DMS 273 (cell line): Measurements from ENCODE around the gene CREBZF.
A peak's percentile ranks its signal among the peaks of the same experiment; 100 is the strongest.
"Not testable (repeated sequence)": the region's sequence is repeated elsewhere in the genome, so short reads cannot be mapped to it uniquely, and the experiment has no call there.

Experiments used
- DNase-seq: peaks from one replicate; lab custom pipeline; 2025; ENCODE audit not compliant: unreplicated experiment; lab: John Stamatoyannopoulos, UW

CREBZF gene

GRCh38 chr11:85672105-85672902 lies 7.4 kb upstream of the CREBZF start:
- no peak for DNase-seq

GRCh38 chr11:85670949-85671663 lies 6.2 kb upstream of the CREBZF start:
- DNase-seq = not testable (repeated sequence)

- DNase-seq = no peak
Measured at GRCh38 chr11:85668157-85668556, 3.2 kb upstream of the CREBZF start.

- DNase-seq = no peak
Measured at GRCh38 chr11:85666687-85667086, 1.8 kb upstream of the CREBZF start.

- DNase-seq = no peak
Measured at GRCh38 chr11:85665733-85666132, 804 bp upstream of the CREBZF start.

GRCh38 chr11:85663753-85664614 lies 945 bp downstream of the CREBZF start:
- DNase-seq = peak; percentile 74

- peak; percentile 20 for DNase-seq
Measured at GRCh38 chr11:85663080-85663752, 1.7 kb downstream of the CREBZF start.

- no peak for DNase-seq
Measured at GRCh38 chr11:85661972-85662664, 2.8 kb downstream of the CREBZF start.

GRCh38 chr11:85658180-85658579 lies 6.7 kb downstream of the CREBZF start:
- DNase-seq = no peak

- DNase-seq = no peak
Measured at GRCh38 chr11:85656777-85657176, 8.2 kb downstream of the CREBZF start.

- not testable (repeated sequence) for DNase-seq
Measured at GRCh38 chr11:85654343-85654742, 10.6 kb downstream of the CREBZF start.

GRCh38 chr11:85652786-85653447 lies 12.0 kb downstream of the CREBZF start:
- DNase-seq = no peak

- DNase-seq = no peak
Measured at GRCh38 chr11:85651118-85651517, 13.8 kb downstream of the CREBZF start.

GRCh38 chr11:85647604-85648299 lies 17.2 kb downstream of the CREBZF start, which contains the start of gene TMEM126A:
Gene TMEM126A (plus strand): TSS chr11:85647967. CDS start chr11:85650256, 2,289 bp downstream.
- peak; percentile 94 for DNase-seq

- no peak for DNase-seq
Measured at GRCh38 chr11:85647078-85647477, 17.9 kb downstream of the CREBZF start.

- DNase-seq = no peak
Measured at GRCh38 chr11:85643191-85643614, 21.7 kb downstream of the CREBZF start.

- DNase-seq = no peak
Measured at GRCh38 chr11:85634747-85635146, 30.2 kb downstream of the CREBZF start.

GRCh38 chr11:85628771-85629341 lies 36.1 kb downstream of the CREBZF start:
- DNase-seq = peak; percentile 39
